Renal cortical epithelial cell (primary cell): ENCODE data around the gene DLG5. TPM values are rescaled to one million over a fixed set of nuclear protein-coding genes. Genes with fewer than 3 reads are reported as not detected.

ENCODE experiments used
- DNase-seq: peaks from one replicate; pipeline ENCODE4 v3.0.0-alpha.2; 2011; ENCODE audit warnings: low read depth
- total RNA-seq: library from RNA; depleted of rRNA; stranded (reverse); fragments of >200 nt; gene quantifications from 2 replicates; pipeline ENCODE4 v1.2.3, GENCODE V29; 2014

Gene DLG5
- total RNA-seq, 1 donor from 2014 or later = 39.0 TPM

GRCh38 chr10:77820349-77820748, 106.2 kb downstream of the DLG5 start:
- DNase-seq = peak; percentile 86

- no peak for DNase-seq
Measured at GRCh38 chr10:77819210-77820112, 107.1 kb downstream of the DLG5 start.

GRCh38 chr10:77818378-77818777, 108.2 kb downstream of the DLG5 start:
- DNase-seq = no peak

- DNase-seq = no peak
Measured at GRCh38 chr10:77817541-77817940, 109.0 kb downstream of the DLG5 start.

- DNase-seq = no peak
Measured at GRCh38 chr10:77816311-77816710, 110.2 kb downstream of the DLG5 start.

GRCh38 chr10:77812741-77813140, 113.8 kb downstream of the DLG5 start:
- DNase-seq = no peak

- DNase-seq = no peak
Measured at GRCh38 chr10:77811831-77812430, 114.6 kb downstream of the DLG5 start.

GRCh38 chr10:77810446-77811335, 115.9 kb downstream of the DLG5 start:
- DNase-seq = peak; percentile 7

- DNase-seq = no peak
Measured at GRCh38 chr10:77809336-77809735, 117.2 kb downstream of the DLG5 start.

- DNase-seq = no peak
Measured at GRCh38 chr10:77807706-77808105, 118.8 kb downstream of the DLG5 start.

- no peak for DNase-seq
Measured at GRCh38 chr10:77806511-77807157, 119.9 kb downstream of the DLG5 start.

GRCh38 chr10:77805676-77806075, 120.9 kb downstream of the DLG5 start:
- DNase-seq = no peak

GRCh38 chr10:77804371-77804770, 122.2 kb downstream of the DLG5 start:
- DNase-seq = no peak

GRCh38 chr10:77801474-77802161, 124.9 kb downstream of the DLG5 start:
- no peak for DNase-seq

- DNase-seq = no peak
Measured at GRCh38 chr10:77800738-77801266, 125.8 kb downstream of the DLG5 start.

GRCh38 chr10:77800320-77800719, 126.2 kb downstream of the DLG5 start:
- DNase-seq = no peak

GRCh38 chr10:77799352-77799751, 127.2 kb downstream of the DLG5 start:
- DNase-seq = no peak

- no peak for DNase-seq
Measured at GRCh38 chr10:77798940-77799339, 127.6 kb downstream of the DLG5 start.

GRCh38 chr10:77796311-77796915, 130.1 kb downstream of the DLG5 start:
- no peak for DNase-seq

- no peak for DNase-seq
Measured at GRCh38 chr10:77795426-77796055, 131.0 kb downstream of the DLG5 start.
